Body of pancreas (tissue), 4 donors: Measurements from ENCODE around the gene COL8A1. TPM values are rescaled to one million over a fixed set of nuclear protein-coding genes. Genes with fewer than 3 reads are reported as not detected.

ENCODE experiments used
- ATAC-seq: fragments of 150-250 bp; one replicate; pipeline ENCODE4 v1.9.1; 2016
- DNase-seq, 4 donors: peaks; one replicate each; pipeline ENCODE4 v3.0.0-alpha.2; 2019
- H3K27ac ChIP-seq, 4 donors: fragments of 200-600 bp; sonication (generic); 1 replicate in 3 of 4; 2 replicates in 1 of 4; pipeline versions ENCODE4 v1.5.1 to v1.6.1; 2016 to 2019; ENCODE audit warnings: mild to moderate bottlenecking in 1 of 4, mixed read lengths in 1 of 4, moderate library complexity in 1 of 4
- H3K27me3 ChIP-seq, 2 donors: fragments of 200-600 bp; sonication (generic); one replicate each; pipeline ENCODE4 v1.6.0; 2016; ENCODE audit warnings: mild to moderate bottlenecking in 1 of 2
- H3K36me3 ChIP-seq, 2 donors: fragments of 200-600 bp; sonication (generic); replicated peaks in 1 of 2; 2 replicates each; pipeline ENCODE4 v1.5.1; 2016; ENCODE audit warnings: low read depth in 2 of 2; ENCODE audit not compliant: insufficient read depth in 1 of 2
- H3K4me1 ChIP-seq: fragments of 200-600 bp; sonication (generic); one replicate; pipeline ENCODE4 v1.6.0; 2016
- H3K4me3 ChIP-seq, 2 donors: fragments of 200-600 bp; sonication (generic); 1 replicate in 1 of 2; 2 replicates in 1 of 2; pipeline ENCODE4 v1.5.1; 2016 to 2019
- H3K9me3 ChIP-seq, 3 donors: fragments of 200-600 bp; sonication (generic); 1 replicate in 2 of 3; 2 replicates in 1 of 3; pipeline ENCODE4 v1.5.1; 2016
- CTCF ChIP-seq, 7 experiments: fragments of 450-650 bp in 4 of 7; fragments of 200-600 bp in 3 of 7; sonication (generic) in 3 of 7; IDR thresholded peaks; one replicate each; pipeline ENCODE4 v1.5.1; 2016 to 2019; ENCODE audit warnings: antibody characterized with exemption in 7 of 7
- POLR2A ChIP-seq, 3 donors: fragments of 450-650 bp; IDR thresholded peaks; one replicate each; pipeline ENCODE4 v1.6.1; 2016; ENCODE audit warnings: antibody characterized with exemption in 3 of 3, mild to moderate bottlenecking in 2 of 3
- WGBS, 2 donors: methylation state at CpG; one replicate each; pipeline ENCODE4 v1.1.5; 2017; 5-methylcytosine and 5-hydroxymethylcytosine counted together
- intact Hi-C: fragments of 100-400 bp; cut with DNase I; formaldehyde crosslinking; loops from one replicate; pipeline ENCODE4 v1.15.1; 2023
- total RNA-seq, 2 donors: library from RNA; depleted of rRNA; stranded (reverse); fragments of >200 nt; gene quantifications; one replicate each; pipeline ENCODE4 v1.1.0, GENCODE V29; 2016

The COL8A1 gene
- total RNA-seq, 2 donors from 2014 or later = 0.99 to 5.4 TPM

- Histone ChIP-seq H3K9me3 (no peaks in the 10 kb centered on the region), H3K4me1 (peaks cover 4% of the 10 kb centered on the region), H3K27me3 (no peaks in the 10 kb centered on the region), H3K27ac (no peak overlapping the region), H3K36me3 (no peaks in the 10 kb centered on the region), H3K4me3 (no peak overlapping the region)
- no peak for ATAC-seq
- intact Hi-C loops = no loop called here
- TF ChIP-seq CTCF (IDR thresholded peaks at IDR 0.05) (peak in 4 of 7 experiments; percentile 26 to 34 (median 30)), POLR2A (IDR thresholded peaks at IDR 0.05) (no peak)
- WGBS, 2 donors = 69 to 75% methylated on average over 5 of the region's 5 CpGs
- no peak for DNase-seq
Measured at GRCh38 chr3:99645277-99646106, 7.1 kb downstream of the COL8A1 start.

- DNase-seq (no peak), ATAC-seq (no peak)
- H3K9me3 ChIP-seq = no peaks in the 10 kb centered on the region
- intact Hi-C loops = no loop called here
- H3K36me3 ChIP-seq = no peaks in the 10 kb centered on the region
- no peaks in the 10 kb centered on the region for H3K27me3 ChIP-seq
- H3K4me1 ChIP-seq = peaks cover 4% of the 10 kb centered on the region
- 43 to 57% methylated on average over 1 of the region's 1 CpG for WGBS, 2 donors
- no peak overlapping the region for H3K4me3 ChIP-seq
- no peak for TF ChIP-seq POLR2A (IDR thresholded peaks at IDR 0.05)
- no peak for TF ChIP-seq CTCF (IDR thresholded peaks at IDR 0.05)
- no peak overlapping the region for H3K27ac ChIP-seq
Measured at GRCh38 chr3:99646107-99646435, 7.7 kb downstream of the COL8A1 start.

GRCh38 chr3:99647081-99647480 lies 8.7 kb downstream of the COL8A1 start:
- 65 to 69% methylated on average over 3 of the region's 3 CpGs for WGBS, 2 donors
- Histone ChIP-seq H3K4me3 (no peak overlapping the region), H3K27ac (no peak overlapping the region), H3K4me1 (peaks cover 4% of the 10 kb centered on the region), H3K9me3 (no peaks in the 10 kb centered on the region), H3K36me3 (no peaks in the 10 kb centered on the region), H3K27me3 (no peaks in the 10 kb centered on the region)
- intact Hi-C loops = no loop called here
- ATAC-seq (no peak), DNase-seq (no peak)
- no peak for TF ChIP-seq CTCF (IDR thresholded peaks at IDR 0.05)
- no peak for TF ChIP-seq POLR2A (IDR thresholded peaks at IDR 0.05)

- no peak overlapping the region for H3K4me3 ChIP-seq
- H3K27me3 ChIP-seq = no peaks in the 10 kb centered on the region
- peaks cover 4% of the 10 kb centered on the region for H3K4me1 ChIP-seq
- DNase-seq = no peak
- H3K9me3 ChIP-seq = no peaks in the 10 kb centered on the region
- TF ChIP-seq CTCF (IDR thresholded peaks at IDR 0.05) (no peak), POLR2A (IDR thresholded peaks at IDR 0.05) (no peak)
- intact Hi-C loops = no loop called here
- no peak overlapping the region for H3K27ac ChIP-seq
- 17 to 23% methylated on average over 5 of the region's 5 CpGs for WGBS, 2 donors
- H3K36me3 ChIP-seq = no peaks in the 10 kb centered on the region
- no peak for ATAC-seq
Measured at GRCh38 chr3:99648101-99648500, 9.7 kb downstream of the COL8A1 start.

- H3K36me3 ChIP-seq = no peaks in the 10 kb centered on the region
- H3K4me3 ChIP-seq = no peak overlapping the region
- WGBS, 2 donors = 68 to 78% methylated on average over 4 of the region's 4 CpGs
- no peaks in the 10 kb centered on the region for H3K27me3 ChIP-seq
- no peaks in the 10 kb centered on the region for H3K9me3 ChIP-seq
- H3K27ac ChIP-seq = no peak overlapping the region
- ATAC-seq (no peak), DNase-seq (no peak)
- TF ChIP-seq CTCF (IDR thresholded peaks at IDR 0.05) = no peak
- TF ChIP-seq POLR2A (IDR thresholded peaks at IDR 0.05) = no peak
- H3K4me1 ChIP-seq = peaks cover 4% of the 10 kb centered on the region
- intact Hi-C loops = no loop called here
Measured at GRCh38 chr3:99648516-99648915, 10.1 kb downstream of the COL8A1 start.
